GM12878 (cell line): Measurements from ENCODE around the gene HIP1. TPM values are rescaled to one million over a fixed set of nuclear protein-coding genes. Genes with fewer than 3 reads are reported as not detected.

Experiments used
- ATAC-seq: fragments of 200-7000 bp; cut with Tn5 transposase; 3 replicates; pipeline ENCODE4 v1.9.1; 2020; ENCODE audit warnings: mild to moderate bottlenecking, moderate library complexity
- BruUV-seq: library from RNA; stranded (reverse); fragments of 400-500 nt; replicated peaks from 2 replicates; lab custom pipeline; 2021; lab: Mats Ljungman, UMichigan
- CTCF ChIA-PET: fragments of 300-600 bp; sonication (Branson Sonifier 250); formaldehyde crosslinking; extraction: SDS; loops from one replicate; lab custom pipeline; 2021; ENCODE audit warnings: inconsistent platforms; lab: Yijun Ruan, JAX
- POLR2A ChIA-PET: fragments of 350-600 bp; formaldehyde crosslinking; extraction: SDS; loops from one replicate; lab custom pipeline; 2021; ENCODE audit warnings: inconsistent platforms; lab: Charles Lee
- RAD21 ChIA-PET: fragments of 300-600 bp; sonication (Branson Sonifier 250); formaldehyde crosslinking; loops from one replicate; lab custom pipeline; 2023; ENCODE audit warnings: antibody characterized with exemption; ENCODE audit not compliant: unreplicated experiment; lab: Charles Lee
- SMC1A ChIA-PET: fragments of 300-600 bp; sonication (Branson Sonifier 250); formaldehyde crosslinking; loops from one replicate; lab custom pipeline; 2023; ENCODE audit not compliant: unreplicated experiment, uncharacterized antibody; lab: Charles Lee
- DNase-seq: peaks from one replicate; pipeline ENCODE4 v3.0.0-alpha.2; 2011; ENCODE audit warnings: low read depth, low spot score
- FAIRE-seq: peaks from 3 replicates; lab custom pipeline; 2011; peaks lifted over from hg19 to GRCh38; lab: Jason Lieb, UNC
- H2AFZ ChIP-seq: 2 replicates; pipeline ENCODE4 v1.6.0; 2011; ENCODE audit warnings: low read depth, low read length, control low read depth; ENCODE audit not compliant: control insufficient read depth
- H3K27ac ChIP-seq: 2 replicates; pipeline ENCODE4 v1.5.1; 2011; ENCODE audit warnings: control low read depth; ENCODE audit not compliant: control insufficient read depth, insufficient read depth
- H3K27me3 ChIP-seq, 2 experiments: replicated peaks in 1 of 2; 2 replicates each; pipeline versions ENCODE4 v1.6.0 to v1.6.1; 2011; ENCODE audit warnings: low read length in 1 of 2; ENCODE audit not compliant: control insufficient read depth in 2 of 2, insufficient read depth in 2 of 2
- H3K36me3 ChIP-seq, 2 experiments: 2 replicates each; pipeline ENCODE4 v1.5.1; 2011; ENCODE audit warnings: low read length in 1 of 2; ENCODE audit not compliant: control insufficient read depth in 2 of 2, insufficient read depth in 2 of 2
- H3K4me1 ChIP-seq: 2 replicates; pipeline ENCODE4 v1.6.1; 2011; ENCODE audit warnings: mild to moderate bottlenecking, low read length, moderate library complexity, mixed read lengths; ENCODE audit not compliant: control insufficient read depth, insufficient read depth
- H3K4me2 ChIP-seq: 2 replicates; pipeline ENCODE4 v1.6.0; 2011; ENCODE audit warnings: control low read depth; ENCODE audit not compliant: control insufficient read depth, insufficient read depth
- H3K4me3 ChIP-seq: fragments of 200-600 bp; sonication (generic); 2 replicates; pipeline ENCODE4 v1.5.1; 2016
- H3K79me2 ChIP-seq: 2 replicates; pipeline ENCODE4 v1.6.0; 2011; ENCODE audit warnings: low read length; ENCODE audit not compliant: control insufficient read depth, insufficient read depth
- H3K9ac ChIP-seq: 2 replicates; pipeline ENCODE4 v1.8.0; 2011; ENCODE audit warnings: low read length, control low read depth, mixed read lengths; ENCODE audit not compliant: control insufficient read depth, insufficient read depth
- H3K9me3 ChIP-seq: replicated peaks from 3 replicates; pipeline ENCODE4 v1.5.1; 2011; ENCODE audit warnings: mild to moderate bottlenecking, low read length; ENCODE audit not compliant: control insufficient read depth, insufficient read depth
- H4K20me1 ChIP-seq: 2 replicates; pipeline ENCODE4 v1.6.0; 2011; ENCODE audit not compliant: control insufficient read depth, insufficient read depth
- ATF3 ChIP-seq: IDR thresholded peaks from 2 replicates; pipeline ENCODE4 v1.6.1; 2011; ENCODE audit warnings: low read depth, mild to moderate bottlenecking, low read length, moderate library complexity, borderline replicate concordance; ENCODE audit errors: extremely low read depth
- ATF7 ChIP-seq: fragments of 450-650 bp; IDR thresholded peaks from 2 replicates; pipeline ENCODE4 v1.6.1; 2016; ENCODE audit warnings: low read depth, mild to moderate bottlenecking
- CBX5 ChIP-seq: sonication (generic); IDR thresholded peaks from 2 replicates; pipeline ENCODE4 v1.6.1; 2016; ENCODE audit warnings: low read depth, moderate library complexity, mild to moderate bottlenecking, inconsistent platforms
- EGR1 ChIP-seq, 2 experiments: IDR thresholded peaks; 1 replicate in 1 of 2; 2 replicates in 1 of 2; pipeline ENCODE4 v1.6.1; 2011 to 2012; ENCODE audit warnings: low read depth in 2 of 2, low read length in 2 of 2, borderline replicate concordance in 1 of 2, mild to moderate bottlenecking in 1 of 2, moderate library complexity in 1 of 2
- MYB ChIP-seq: fragments of 150-350 bp; IDR thresholded peaks from 2 replicates; pipeline ENCODE4 v1.6.1; 2014; ENCODE audit warnings: mild to moderate bottlenecking, low read depth, low read length, borderline replicate concordance
- NBN ChIP-seq: fragments of 450-650 bp; IDR thresholded peaks from 2 replicates; pipeline ENCODE4 v1.6.1; 2016
- POU2F2 ChIP-seq: IDR thresholded peaks from 3 replicates; pipeline ENCODE4 v1.6.1; 2011; ENCODE audit warnings: low read depth, mild to moderate bottlenecking, low read length, borderline replicate concordance
- TCF7 ChIP-seq: IDR thresholded peaks from 2 replicates; pipeline ENCODE4 v1.6.1; 2014; ENCODE audit warnings: antibody characterized with exemption, borderline replicate concordance
- WGBS: methylation state at CpG from one replicate; pipeline ENCODE4 v1.1.6; 2016; ENCODE audit warnings: low lambda C conversion rate; ENCODE audit not compliant: insufficient replicate concordance, insufficient coverage; ENCODE audit errors: missing lambda C conversion rate; 5-methylcytosine and 5-hydroxymethylcytosine counted together
- in situ Hi-C: fragments of 300-500 bp; cut with MboI; formaldehyde crosslinking; loops from 9 replicates; pipeline ENCODE4 v1.14.3; 2018; ENCODE audit warnings: mixed read lengths
- intact Hi-C: fragments of 100-400 bp; cut with micrococcal nuclease; formaldehyde crosslinking; loops from one replicate; pipeline ENCODE4 v1.14.2; 2022; ENCODE audit not compliant: unreplicated experiment
- polyA plus RNA-seq, 11 experiments: library from polyadenylated mRNA; depleted of rRNA in 4 of 11; unstranded in 6 of 11; stranded (reverse) in 5 of 11; fragments of >200 nt; fragmentation: Nextera tagmentation in 4 of 11; fragmentation: Illumina TruSeq in 1 of 11; extraction: Ambion mirVana in 4 of 11; extraction: Trizol in 1 of 11; gene quantifications; 1 replicate in 1 of 11; 2 replicates in 10 of 11; pipeline versions ENCODE4 v1.2.1 to v1.2.3, GENCODE V29; 2011 to 2016; ENCODE audit warnings: inconsistent platforms in 2 of 11, missing spikeins in 2 of 11, low read depth in 1 of 11
- total RNA-seq, 4 experiments: library from RNA; depleted of rRNA in 3 of 4; stranded (reverse); fragments of >200 nt in 3 of 4; fragmentation: Illumina TruSeq in 1 of 4; extraction: Trizol in 1 of 4; gene quantifications; 2 replicates each; pipeline versions ENCODE4 v1.2.1 to v1.2.3, GENCODE V29; 2013 to 2021

The HIP1 gene
- total and polyA plus RNA-seq, 10 of the 15 experiments (the other 5 are each of a cell fraction or from before 2014, with no cell fraction given): 1.2 to 9.7 (median 3.2) TPM

GRCh38 chr7:75536940-75537538 is 201.7 kb downstream of the HIP1 start (continued):
- no peak for TF ChIP-seq POU2F2
- no peak for TF ChIP-seq MYB

GRCh38 chr7:75536491-75536890 is 202.2 kb downstream of the HIP1 start:
- Histone ChIP-seq H3K9me3 (no peaks in the 10 kb centered on the region), H3K4me3 (no peak overlapping the region), H2AFZ (no peak overlapping the region), H3K27ac (no peak overlapping the region), H3K4me1 (peaks cover 11% of the 10 kb centered on the region), H3K36me3 (no peaks in the 10 kb centered on the region), H3K4me2 (no peak overlapping the region), H4K20me1 (no peaks in the 10 kb centered on the region), H3K9ac (no peak overlapping the region), H3K79me2 (no peaks in the 10 kb centered on the region), H3K27me3 (no peaks in the 10 kb centered on the region)
- ATAC-seq (no peak), DNase-seq (no peak), FAIRE-seq (peak; percentile 31)
- intact Hi-C loops (loop anchor here (10.0 kb wide), 1 partner anchor 98 kb away; no protein-coding TSS in a partner anchor), in situ Hi-C loops (no loop called here)
- SMC1A ChIA-PET: no interaction called here
- CTCF ChIA-PET: no interaction called here
- no TSS peak for BruUV-seq
- POLR2A ChIA-PET: no interaction called here
- TF ChIP-seq TCF7 (no peak), ATF3 (no peak), ATF7 (no peak), EGR1 (IDR thresholded peaks at IDR 0.05; ENCODE audit: borderline replicate concordance in 1 of 2, low read depth in 2 of 2, low read length in 2 of 2) (no peak), NBN (no peak), CBX5 (no peak)
- RAD21 ChIA-PET: no interaction called here
- WGBS: 96% methylated on average over 4 of the region's 4 CpGs
